Measurements from ENCODE around the gene PRDM5.

PRDM5 gene

GRCh38 chr4:120902925-120903324 lies 19.6 kb downstream of the PRDM5 start:
- no peak for DNase-seq

GRCh38 chr4:120901731-120902130 lies 20.8 kb downstream of the PRDM5 start:
- DNase-seq = no peak

DNA sequence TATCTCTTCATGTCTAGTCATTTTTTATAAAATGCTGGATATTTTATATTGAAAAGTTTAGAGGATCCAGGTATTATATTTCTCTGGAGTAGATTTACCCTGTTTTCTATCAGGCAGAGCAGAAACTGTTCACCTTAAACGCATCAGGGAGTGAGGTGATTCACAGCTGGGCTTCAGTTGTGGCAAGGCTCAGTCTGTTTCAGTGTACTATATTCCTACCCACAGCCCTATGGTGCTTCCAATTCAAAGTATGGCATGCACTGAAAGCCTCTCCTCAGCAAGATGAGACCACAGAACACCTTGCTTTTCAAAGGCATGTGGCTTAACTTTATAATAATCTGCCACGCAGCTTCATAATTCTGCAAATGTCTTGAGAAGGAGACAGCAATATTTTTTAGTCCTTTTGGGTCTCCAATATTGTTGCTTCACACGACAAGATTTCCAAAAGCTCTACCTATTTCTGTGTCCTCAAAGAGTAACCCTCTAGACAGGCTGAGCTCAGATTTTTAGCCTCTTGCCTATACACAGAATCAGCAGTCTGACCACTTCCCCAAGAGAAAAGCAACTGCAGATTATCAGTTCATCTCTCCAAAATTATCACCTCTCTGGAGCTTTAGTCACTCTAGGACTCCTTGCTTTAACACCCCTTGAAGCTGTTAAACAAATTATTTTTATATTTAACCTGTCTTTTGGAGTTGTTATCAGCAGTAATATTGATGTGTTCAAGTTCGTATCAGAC lies 24.4 kb downstream of the PRDM5 start:
- DNase-seq = no peak

DNA sequence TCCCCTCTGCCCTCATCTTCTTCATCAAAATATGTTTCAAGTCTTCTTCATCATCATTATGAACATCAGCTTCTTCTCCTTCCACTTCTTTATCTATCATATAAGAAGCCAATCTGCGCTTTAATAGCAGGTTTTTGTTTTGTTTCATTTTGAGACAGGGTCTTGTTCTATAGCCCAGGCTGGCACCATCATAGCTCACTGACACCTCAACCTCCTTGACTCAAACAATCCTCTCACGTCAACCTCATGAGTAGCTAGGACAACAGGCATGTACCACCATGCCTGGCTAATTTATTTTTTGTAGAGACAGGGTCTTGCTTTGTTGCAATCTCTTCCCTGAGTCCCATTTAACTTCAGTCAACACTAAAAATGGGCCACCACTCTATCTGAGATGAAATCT lies 27.0 kb downstream of the PRDM5 start:
- DNase-seq = no peak

DNA sequence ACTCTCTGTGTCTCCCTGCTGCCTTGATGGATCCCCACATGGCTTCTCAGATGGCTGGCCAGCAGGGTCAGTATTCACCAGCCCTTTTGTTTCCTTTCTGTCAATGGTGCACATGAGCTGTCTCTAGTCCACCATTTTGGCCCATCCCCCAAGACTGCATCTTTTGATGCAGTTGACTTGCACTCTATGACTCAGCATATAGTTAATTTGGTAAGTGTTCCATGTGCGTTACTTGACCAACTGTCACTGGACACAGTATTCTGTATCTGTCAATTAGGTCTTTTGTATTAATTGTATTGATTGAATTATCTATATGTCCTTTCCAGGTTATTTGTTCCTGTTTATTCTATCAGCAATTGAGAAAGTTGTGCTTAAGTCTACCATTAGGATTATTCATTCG lies 29.2 kb downstream of the PRDM5 start:
- DNase-seq = no peak

DNA sequence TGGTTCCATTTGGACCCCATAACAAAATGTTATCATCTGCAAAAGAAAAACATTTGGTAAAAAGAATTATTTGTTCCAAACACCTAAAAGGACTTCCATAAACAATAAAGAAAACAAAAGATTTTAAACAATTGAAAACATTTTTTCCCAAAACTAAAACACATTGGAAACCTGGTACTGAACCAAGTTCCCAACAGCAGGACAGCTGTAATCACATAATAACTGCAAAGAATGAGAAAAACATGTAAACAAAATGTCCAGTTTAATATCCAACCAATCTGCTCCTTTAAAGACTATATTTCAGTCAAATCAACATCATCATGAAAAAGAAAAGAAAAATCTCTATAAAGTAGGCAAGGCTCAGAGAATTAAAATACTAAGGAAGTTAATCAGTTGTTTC lies 36.3 kb downstream of the PRDM5 start:
- DNase-seq = no peak

- no peak for DNase-seq
These were observed 40.7 kb downstream of the PRDM5 start for GRCh38 chr4:120881846-120882245.

DNA sequence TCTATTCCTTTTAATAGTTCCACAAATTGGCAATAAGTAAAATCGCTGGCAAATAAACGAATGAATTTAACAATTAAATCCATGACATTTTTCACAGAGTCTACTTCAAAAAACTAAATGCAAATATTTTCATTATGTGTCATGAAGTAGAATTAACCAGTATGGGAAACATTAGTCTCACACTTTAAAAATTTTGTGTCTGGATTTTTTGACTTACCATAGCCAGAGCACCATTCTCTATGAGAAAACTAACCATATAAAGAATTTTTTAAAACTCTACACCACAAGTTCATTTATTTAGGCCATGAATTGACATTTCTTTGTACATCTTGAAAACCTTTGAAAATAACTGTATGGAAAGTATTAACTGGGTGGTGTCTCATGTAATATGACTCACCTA lies 41.2 kb downstream of the PRDM5 start:
- DNase-seq = no peak

DNA sequence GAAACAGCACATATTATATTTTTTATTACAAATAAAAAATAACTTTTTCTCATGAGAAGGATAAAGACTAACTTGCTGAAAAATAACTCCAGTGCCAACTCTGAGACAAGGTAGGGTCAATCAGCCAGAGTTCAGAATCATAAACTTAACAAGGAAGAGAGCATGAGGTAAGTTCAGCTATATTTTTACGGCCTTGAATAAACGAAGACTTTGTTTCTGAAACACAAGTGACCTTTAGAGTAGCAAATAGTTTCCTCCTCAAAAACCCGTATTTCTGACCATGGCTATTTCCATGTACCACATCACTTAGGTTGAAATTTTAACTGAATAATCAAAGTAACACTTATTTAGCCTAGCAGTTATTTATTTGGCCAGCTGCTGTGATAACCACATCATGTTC lies 45.5 kb downstream of the PRDM5 start:
- DNase-seq = no peak

GRCh38 chr4:120874792-120875774 lies 47.4 kb downstream of the PRDM5 start:
- no peak for DNase-seq

DNA sequence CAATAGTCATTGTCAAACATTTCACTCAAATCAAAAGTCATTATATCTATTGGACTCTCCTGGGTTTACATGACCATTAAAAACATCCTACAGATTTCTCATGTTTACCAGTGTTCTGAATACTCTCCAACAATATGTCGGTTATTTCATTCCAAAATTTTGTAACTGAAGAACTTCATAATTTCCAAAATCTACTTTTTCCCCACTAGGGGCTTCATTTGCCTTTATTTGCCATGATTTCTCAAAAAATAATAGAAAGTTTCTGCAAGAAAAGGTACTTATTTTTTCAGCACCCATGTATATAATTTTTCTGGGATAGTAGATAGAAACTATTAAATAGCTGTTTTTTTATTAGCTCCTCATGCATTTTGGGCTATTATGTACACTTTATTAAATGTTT lies 49.0 kb downstream of the PRDM5 start:
- no peak for DNase-seq

GRCh38 chr4:120871173-120871572 lies 51.4 kb downstream of the PRDM5 start:
- DNase-seq = no peak

- DNase-seq = no peak
These were observed 52.2 kb downstream of the PRDM5 start for GRCh38 chr4:120870279-120870673.

DNA sequence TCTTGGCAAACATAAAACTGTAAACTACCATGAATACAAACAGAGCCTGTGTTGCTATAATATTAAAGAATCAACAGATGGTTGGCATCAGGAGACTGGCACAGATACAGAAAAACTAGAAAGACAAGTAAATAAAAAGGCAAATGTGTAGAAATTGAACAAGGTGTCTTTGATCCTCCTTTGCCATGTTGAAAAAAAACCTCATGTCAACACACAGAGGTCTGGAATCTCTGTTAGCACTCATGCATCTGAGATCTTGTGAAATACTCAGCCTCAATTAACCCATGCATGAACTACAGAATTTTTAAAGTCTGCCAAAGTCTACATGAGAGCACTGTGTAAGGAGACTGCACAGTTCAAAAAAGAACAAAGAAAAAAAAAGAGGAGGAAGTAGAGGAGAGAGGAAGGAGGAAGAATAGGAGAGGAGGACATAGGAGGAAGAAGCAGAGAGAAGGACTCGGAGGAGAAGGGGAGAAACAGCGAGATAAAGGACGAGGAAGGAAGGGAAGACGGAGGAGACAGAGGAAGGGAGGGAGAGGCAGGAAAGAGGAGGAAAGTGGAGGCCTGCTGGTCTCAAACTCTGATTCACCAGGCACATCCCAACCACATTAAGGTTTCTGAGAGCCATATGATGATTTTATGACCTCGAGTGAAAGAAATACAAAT lies 52.8 kb downstream of the PRDM5 start:
- no peak for DNase-seq

DNA sequence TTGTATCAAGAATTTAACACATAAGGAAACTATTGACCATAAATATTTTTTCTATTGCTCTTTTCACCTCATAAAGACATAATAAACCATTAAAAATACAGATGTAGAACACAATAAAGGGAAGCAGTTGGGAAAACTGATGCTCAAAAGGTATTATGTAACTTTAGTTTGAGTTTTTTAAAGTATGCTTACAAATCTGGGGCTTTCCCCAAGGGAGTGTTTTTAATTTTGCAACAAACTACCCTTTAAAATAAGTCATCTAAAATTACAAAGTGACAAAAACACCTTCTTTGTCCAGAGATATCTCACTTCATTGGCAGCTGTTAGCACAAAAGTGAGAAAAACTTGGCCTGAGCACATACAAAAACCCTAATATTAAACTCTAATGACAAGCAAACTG lies 55.0 kb downstream of the PRDM5 start:
- DNase-seq = no peak

GRCh38 chr4:120865985-120866384 lies 56.5 kb downstream of the PRDM5 start:
- no peak for DNase-seq

DNA sequence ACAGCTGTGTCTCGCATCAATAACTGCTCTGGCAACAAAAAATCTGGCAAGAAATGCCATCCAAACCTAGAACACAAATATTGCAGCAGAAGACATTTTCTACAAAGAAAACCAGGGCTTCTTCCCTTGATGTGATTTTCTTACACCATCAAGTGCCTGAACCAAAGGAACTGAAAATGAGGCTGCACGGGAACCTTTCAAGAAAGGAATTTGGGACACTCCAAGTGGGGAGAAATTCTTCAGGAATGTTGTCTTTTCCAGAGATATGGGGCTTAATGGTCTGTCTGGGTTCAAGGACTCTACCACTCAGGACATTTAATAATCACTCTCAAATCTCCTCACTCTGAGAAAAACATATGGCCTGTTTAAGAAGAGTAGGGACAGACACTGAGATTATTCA lies 57.6 kb downstream of the PRDM5 start:
- DNase-seq = no peak

- DNase-seq = no peak
These were observed 60.1 kb downstream of the PRDM5 start for GRCh38 chr4:120862432-120862831.

- DNase-seq = no peak
These were observed 60.7 kb downstream of the PRDM5 start for GRCh38 chr4:120861852-120862251.

DNA sequence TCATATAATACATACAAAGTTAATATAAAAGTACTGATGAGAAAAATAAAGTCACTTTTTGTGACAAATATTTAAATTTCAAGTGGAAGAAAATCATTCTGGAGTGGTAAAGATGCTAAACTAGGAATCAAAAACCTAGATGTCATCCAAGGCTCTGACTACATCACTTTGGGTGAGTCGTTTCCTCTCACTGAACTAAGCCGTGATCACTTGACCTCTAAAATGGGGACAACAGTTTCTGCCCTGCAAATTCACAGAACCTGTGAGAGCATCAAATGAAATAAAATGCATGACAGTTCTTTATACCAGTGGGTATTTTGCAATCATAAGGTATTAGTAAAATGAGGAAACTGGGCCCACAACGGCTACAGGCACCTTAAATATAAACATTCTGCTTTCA lies 63.8 kb downstream of the PRDM5 start:
- DNase-seq = no peak

DNA sequence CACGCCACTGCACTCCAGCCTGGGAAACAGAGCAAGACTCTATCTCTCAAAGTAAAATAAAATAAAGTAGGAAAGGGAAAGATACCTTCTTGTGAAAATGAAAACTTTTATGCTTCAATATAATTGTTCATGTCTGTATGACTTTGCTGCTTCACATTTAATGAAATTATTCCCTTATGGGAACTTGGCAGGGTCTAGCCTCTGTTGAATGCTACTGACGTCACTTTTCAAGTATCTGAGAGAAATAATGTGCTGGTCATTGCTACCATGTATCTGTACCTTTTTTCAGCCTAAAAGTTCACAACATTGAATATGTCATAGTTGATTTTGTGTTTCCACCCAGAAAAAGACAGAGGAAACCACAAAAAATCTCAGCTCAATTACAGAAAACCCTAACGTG lies 65.2 kb downstream of the PRDM5 start:
- DNase-seq = no peak

DNA sequence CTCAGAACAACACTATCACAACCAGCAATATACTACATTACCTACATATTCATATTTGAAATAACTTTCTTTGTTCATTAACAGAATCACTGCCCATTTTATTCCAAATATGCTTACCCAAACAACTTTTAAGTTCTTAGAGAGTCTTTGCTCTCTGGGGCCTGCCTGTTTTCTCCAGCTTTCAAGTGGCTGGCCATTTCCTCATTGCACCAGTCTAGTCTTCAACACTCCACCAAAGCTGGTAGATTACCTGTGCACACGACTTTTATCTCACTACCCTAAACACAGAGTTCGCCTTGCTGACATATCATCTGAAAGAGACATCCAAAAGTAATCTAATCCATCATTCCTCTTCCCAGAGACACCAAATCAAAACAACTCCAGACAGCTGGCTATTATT lies 66.2 kb downstream of the PRDM5 start:
- no peak for DNase-seq

DNA sequence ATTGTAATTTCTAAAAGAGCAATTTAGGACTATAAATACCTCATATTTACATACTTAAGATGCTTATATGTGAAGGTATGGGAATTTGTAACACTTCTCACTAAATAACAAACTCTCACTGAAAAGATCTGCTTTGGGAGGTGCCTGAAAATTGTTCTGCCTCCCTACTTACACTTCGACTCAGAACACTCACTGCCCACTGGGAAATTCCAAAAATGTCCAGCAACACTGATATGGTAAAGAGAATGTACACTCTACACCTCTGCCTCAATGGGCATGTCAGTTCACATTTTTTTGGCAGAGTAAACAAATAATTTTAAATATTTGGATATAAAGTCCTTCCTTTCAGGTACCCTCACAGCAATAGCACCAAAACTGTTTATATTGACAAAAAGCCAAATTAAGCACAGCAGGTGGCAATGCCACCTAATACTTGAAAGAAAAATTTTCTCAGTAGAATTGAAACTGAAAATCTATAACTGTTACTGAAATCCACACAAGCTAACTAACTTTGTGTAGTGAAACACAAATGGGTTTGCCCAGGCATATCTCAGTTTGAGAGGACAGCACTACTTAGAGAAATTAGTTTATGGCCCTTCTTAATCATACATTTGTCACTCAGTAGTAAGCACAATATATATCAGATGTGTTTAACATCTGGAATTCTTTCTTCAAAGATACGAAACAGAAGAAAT lies 67.1 kb downstream of the PRDM5 start:
- no peak for DNase-seq

All from DMS79 (cell line).